Large intestine (tissue), 3 donors: ENCODE results near the gene PRR14. TPM values are rescaled to one million over a fixed set of nuclear protein-coding genes. Genes with fewer than 3 reads are reported as not detected.
"Not testable (repeated sequence)": the region's sequence is repeated elsewhere in the genome, so short reads cannot be mapped to it uniquely, and the experiment has no call there.

Experiments used
- DNase-seq, 2 donors: peaks; one replicate each; pipeline versions ENCODE4 v3.0.0 to v3.0.0-alpha.2; 2013
- H3K27ac ChIP-seq: one replicate; pipeline ENCODE4 v1.5.1; 2013; ENCODE audit warnings: low read length
- H3K27me3 ChIP-seq: 2 replicates; pipeline ENCODE4 v1.6.1; 2013; ENCODE audit warnings: low read length; ENCODE audit not compliant: control insufficient read depth, insufficient read depth
- H3K36me3 ChIP-seq: 2 replicates; pipeline ENCODE4 v1.6.1; 2013; ENCODE audit warnings: low read length; ENCODE audit not compliant: control insufficient read depth, insufficient read depth
- H3K4me1 ChIP-seq: one replicate; pipeline ENCODE4 v1.6.1; 2013; ENCODE audit warnings: low read length; ENCODE audit not compliant: control insufficient read depth, insufficient read depth
- H3K4me3 ChIP-seq: one replicate; pipeline ENCODE4 v1.5.1; 2013; ENCODE audit warnings: low read length
- H3K9me3 ChIP-seq: one replicate; pipeline ENCODE4 v1.6.1; 2013; ENCODE audit warnings: mild to moderate bottlenecking, low read depth, low read length, moderate library complexity; ENCODE audit not compliant: control insufficient read depth
- WGBS: methylation state at CpG from one replicate; pipeline ENCODE4 v1.1.5; 2013; ENCODE audit warnings: low lambda C conversion rate; ENCODE audit not compliant: insufficient coverage; 5-methylcytosine and 5-hydroxymethylcytosine counted together
- polyA plus RNA-seq: library from polyadenylated mRNA; unstranded; fragments of 120-200 nt; gene quantifications from one replicate; pipeline ENCODE4 v1.2.1, GENCODE V29; 2013

The PRR14 gene
- polyA plus RNA-seq, 1 donor = 35.0 TPM

DNA sequence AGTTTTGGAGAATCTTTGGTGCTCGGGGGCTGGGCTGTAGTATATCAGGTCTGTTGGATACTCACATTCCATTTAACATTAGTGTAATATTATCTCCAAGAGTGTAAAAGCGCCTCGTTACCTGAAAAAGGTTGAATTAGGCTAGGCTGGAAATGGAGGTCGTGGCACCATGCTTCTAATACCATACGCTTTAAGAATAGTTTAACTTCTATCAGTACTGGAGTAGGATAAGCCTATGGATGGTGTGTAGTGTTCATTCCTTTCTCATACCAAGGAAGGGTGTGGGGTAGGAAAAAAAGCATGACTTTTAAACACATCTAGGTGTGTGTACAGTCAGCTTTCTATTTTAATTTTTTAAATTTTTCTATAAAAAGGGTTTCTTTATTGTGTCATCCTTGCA, 50.2 kb downstream of the PRR14 start:
- H3K4me1 ChIP-seq = peaks cover 9% of the 10 kb centered on the region
- H3K4me3 ChIP-seq = no peak overlapping the region
- no peak overlapping the region for H3K27ac ChIP-seq
- peaks cover 54% of the 10 kb centered on the region for H3K36me3 ChIP-seq
- WGBS = no CpG with 5 or more reads among the region's 5 CpGs
- no peaks in the 10 kb centered on the region for H3K27me3 ChIP-seq
- H3K9me3 ChIP-seq = no peaks in the 10 kb centered on the region
- DNase-seq = no peak

GRCh38 chr16:30703071-30703470, 52.3 kb downstream of the PRR14 start:
- not testable (repeated sequence) for H3K4me1 ChIP-seq, DNase-seq, H3K4me3 ChIP-seq, H3K27me3 ChIP-seq, H3K9me3 ChIP-seq, H3K27ac ChIP-seq
- WGBS = no CpG with 5 or more reads among the region's 12 CpGs
- peaks cover 73% of the 10 kb centered on the region for H3K36me3 ChIP-seq

DNA sequence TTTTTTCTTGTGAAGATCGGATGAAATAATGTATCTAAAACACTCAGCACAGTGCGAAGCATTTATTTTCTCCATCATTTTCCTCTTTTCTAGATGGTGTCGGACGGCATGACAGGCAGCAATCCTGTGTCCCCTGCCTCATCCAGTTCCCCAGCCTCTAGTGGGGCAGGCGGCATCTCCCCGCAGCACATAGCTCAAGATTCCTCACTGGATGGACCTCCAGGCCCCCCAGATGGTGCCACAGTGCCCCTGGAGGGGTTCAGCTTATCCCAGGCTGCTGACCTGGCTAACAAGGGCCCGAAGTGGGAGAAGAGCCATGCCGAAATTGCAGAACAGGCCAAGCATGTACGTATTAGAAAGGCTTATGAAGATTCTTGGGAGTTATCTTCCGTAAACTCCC, 53.2 kb downstream of the PRR14 start:
- no CpG with 5 or more reads among the region's 10 CpGs for WGBS

More for the DNA sequence above, 53.2 kb downstream of the PRR14 start:
- Histone ChIP-seq H3K9me3 (no peaks in the 10 kb centered on the region), H3K27ac (no peak overlapping the region), H3K4me3 (no peak overlapping the region), H3K4me1 (peaks cover 5% of the 10 kb centered on the region), H3K27me3 (no peaks in the 10 kb centered on the region), H3K36me3 (peaks cover 81% of the 10 kb centered on the region)
- no peak for DNase-seq

Other genes with a start within 250 kb of the PRR14 start
- gene ZNF771, start 243.4 kb upstream of the PRR14 start, polyA plus RNA-seq = 4.0 TPM
- gene DCTPP1, start 220.9 kb upstream of the PRR14 start, polyA plus RNA-seq = 41.6 TPM
- gene SEPHS2, start 205.1 kb upstream of the PRR14 start, polyA plus RNA-seq = 85.3 TPM
- 3.8 TPM for gene ITGAL, start 178.2 kb upstream of the PRR14 start, polyA plus RNA-seq
- 53.1 TPM for gene ZNF768, start 124.4 kb upstream of the PRR14 start, polyA plus RNA-seq
- 9.4 TPM for gene ZNF747, start 116.1 kb upstream of the PRR14 start, polyA plus RNA-seq
- gene ZNF764, start 92.6 kb upstream of the PRR14 start, polyA plus RNA-seq = 21.2 TPM
- 15.8 TPM for gene ZNF688, start 79.2 kb upstream of the PRR14 start, polyA plus RNA-seq
- gene ZNF785, start 65.3 kb upstream of the PRR14 start, polyA plus RNA-seq = 22.7 TPM
- gene ZNF689, start 40.6 kb upstream of the PRR14 start, polyA plus RNA-seq = 8.6 TPM
- 97.6 TPM for gene FBRS, start 7.5 kb downstream of the PRR14 start, polyA plus RNA-seq
- 36.8 TPM for gene SRCAP, start 48.2 kb downstream of the PRR14 start, polyA plus RNA-seq
- gene PHKG2, start 97.5 kb downstream of the PRR14 start, polyA plus RNA-seq = 38.2 TPM
- gene CFAP119, start 111.1 kb downstream of the PRR14 start, polyA plus RNA-seq = 4.2 TPM
- gene RNF40, start 111.4 kb downstream of the PRR14 start, polyA plus RNA-seq = 84.5 TPM
- 15.4 TPM for gene ZNF629, start 136.2 kb downstream of the PRR14 start, polyA plus RNA-seq
- gene BCL7C, start 243.1 kb downstream of the PRR14 start, polyA plus RNA-seq = 25.6 TPM
- gene CTF1, start 245.7 kb downstream of the PRR14 start, polyA plus RNA-seq = 4.0 TPM